Measurements from ENCODE around the gene MUC2. TPM values are rescaled to one million over a fixed set of nuclear protein-coding genes. Genes with fewer than 3 reads are reported as not detected.
A peak's percentile ranks its signal among the peaks of the same experiment; 100 is the strongest.

Gene MUC2
- total and polyA plus RNA-seq, 2 of the 13 experiments (the other 11 are each of a cell fraction or from before 2014, with no cell fraction given): not detected

DNA sequence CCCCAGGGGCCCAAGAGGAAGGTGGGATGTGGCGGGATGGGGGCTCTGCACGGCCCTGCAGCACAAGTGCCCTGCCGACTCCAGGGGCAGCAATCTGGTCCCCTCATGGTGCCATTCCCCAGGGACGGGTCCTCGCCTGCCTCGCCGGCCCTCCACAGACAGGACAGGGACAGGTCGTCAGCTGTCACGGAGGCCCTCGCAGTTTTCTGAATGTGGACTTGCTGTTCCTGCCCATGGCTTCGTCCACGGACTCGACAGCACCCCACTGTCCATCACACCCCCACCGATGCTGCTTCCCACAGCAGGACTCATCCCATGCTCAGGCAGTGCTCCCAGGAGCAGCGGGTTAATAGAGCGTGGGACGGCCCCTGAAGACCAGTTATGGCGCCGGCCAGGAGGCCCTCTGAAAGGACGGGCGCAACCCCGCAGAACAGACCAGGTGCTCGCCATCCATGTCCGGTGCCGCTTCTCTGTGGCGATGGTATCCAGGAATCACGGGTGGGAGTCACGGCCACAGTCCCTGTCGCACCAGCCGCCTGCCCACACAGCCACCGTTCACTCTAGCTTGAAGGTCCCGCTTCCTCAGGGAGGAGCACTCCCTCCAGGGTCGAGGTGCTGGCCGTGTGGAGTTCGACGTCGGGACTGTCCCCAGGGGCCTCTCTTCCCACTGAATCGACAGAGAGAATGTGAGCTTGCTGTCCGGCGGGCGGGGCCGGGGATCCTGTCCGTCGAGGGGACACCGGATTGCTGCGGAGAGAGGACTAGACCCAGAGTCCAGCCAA lies 18.5 kb upstream of the MUC2 start:
- Histone ChIP-seq H3K27ac (ENCODE audit: extremely low read length, insufficient read depth, low read length) (no peak overlapping the region), H3K4me2 (ENCODE audit: low read depth, low read length) (no peak overlapping the region), H3K36me3 (replicated peaks in 1 of 2; ENCODE audit: control insufficient read depth in 1 of 2, insufficient read depth in 2 of 2, low read length in 2 of 2) (no peaks in the 10 kb centered on the region), H3K4me3 (replicated peaks in 1 of 3; ENCODE audit: insufficient read depth in 1 of 3, low read depth in 2 of 3, low read length in 3 of 3) (no peak overlapping the region), H3K79me2 (ENCODE audit: insufficient read depth, low read length) (no peaks in the 10 kb centered on the region), H3K4me1 (ENCODE audit: insufficient read depth, low read length) (peaks cover 3% of the 10 kb centered on the region; the same call in 1 of the 2 replicates), H3K27me3 (ENCODE audit: control insufficient read depth in 1 of 2, insufficient read depth in 2 of 2, low read length in 2 of 2) (peaks cover 18 to 83% of the 10 kb centered on the region in 2 experiments; a peak in 4 of 5 replicates), H3K9ac (ENCODE audit: insufficient read depth, low read depth, low read length) (no peak overlapping the region), H4K20me1 (ENCODE audit: insufficient read depth, low read length) (no peaks in the 10 kb centered on the region), H3K9me3 (ENCODE audit: low read length) (no peaks in the 10 kb centered on the region), H2AFZ (ENCODE audit: low read length) (no peak overlapping the region)
- no peak for ATAC-seq
- BruUV-seq (replicated peaks): no TSS peak
- POLR2A ChIA-PET: no interaction called here
- peak; percentile 29; the same call in 1 of the 2 replicates for TF ChIP-seq ZNF263 (CRISPR knock-in tag; IDR thresholded peaks at IDR 0.05)
- no peak for TF ChIP-seq ZNF562 (CRISPR knock-in tag; IDR thresholded peaks at IDR 0.05; ENCODE audit: borderline replicate concordance)
- TF ChIP-seq ZSCAN21 (CRISPR knock-in tag; IDR thresholded peaks at IDR 0.05; ENCODE audit: borderline replicate concordance): no peak
- no peak for FAIRE-seq
- intact Hi-C loops (cut with micrococcal nuclease; ENCODE audit: unreplicated experiment): no loop called here
- DNase-seq (ENCODE audit: low spot score): no peak
- CTCF ChIA-PET (ENCODE audit: low intra/inter-chr PET ratio, low total read pairs): no interaction called here
- in situ Hi-C loops (cut with HindIII; ENCODE audit: extremely low pct_ligation_motif_present, low pct_unique_long_range_greater_than_20kb): loop anchor here (10.0 kb wide), 1 partner anchor 171 kb away; no protein-coding TSS in a partner anchor
- 54% methylated on average over 19 of the region's 46 CpGs for WGBS (ENCODE audit: low lambda C conversion rate)

DNA sequence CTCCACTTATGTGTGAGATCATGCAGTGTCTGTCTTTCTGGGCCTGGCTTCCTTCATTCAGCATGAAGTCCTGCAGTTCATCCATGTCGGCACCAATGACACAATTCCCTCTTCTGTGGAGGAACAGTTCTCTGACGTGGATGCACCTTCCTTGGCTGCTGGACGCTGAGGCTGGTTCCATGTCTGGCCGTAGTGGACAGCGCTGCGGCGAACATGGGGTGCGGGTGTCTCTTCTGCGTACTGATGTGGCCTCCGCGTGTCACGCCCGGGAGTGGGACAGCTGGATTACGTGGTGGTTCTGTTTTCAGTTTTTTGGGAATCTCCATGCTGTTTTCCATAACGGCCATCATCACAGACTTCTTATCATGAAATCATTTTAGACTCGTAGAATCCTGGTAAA lies 16.9 kb upstream of the MUC2 start:
- BruUV-seq (replicated peaks): no TSS peak
- in situ Hi-C loops (cut with HindIII; ENCODE audit: extremely low pct_ligation_motif_present, low pct_unique_long_range_greater_than_20kb): loop anchor here (10.0 kb wide), 1 partner anchor 173 kb away; no protein-coding TSS in a partner anchor
- FAIRE-seq: no peak
- no peak for DNase-seq (ENCODE audit: low spot score)
- Histone ChIP-seq H3K9ac (ENCODE audit: insufficient read depth, low read depth, low read length) (no peak overlapping the region), H3K27me3 (ENCODE audit: control insufficient read depth in 1 of 2, insufficient read depth in 2 of 2, low read length in 2 of 2) (peaks cover 16 to 75% of the 10 kb centered on the region in 2 experiments; a peak in 4 of 5 replicates), H3K36me3 (replicated peaks in 1 of 2; ENCODE audit: control insufficient read depth in 1 of 2, insufficient read depth in 2 of 2, low read length in 2 of 2) (no peaks in the 10 kb centered on the region), H3K9me3 (ENCODE audit: low read length) (0 out of 2 replicates have a peak, but pooled peaks cover 4% of the 10 kb centered on the region), H2AFZ (ENCODE audit: low read length) (no peak overlapping the region), H4K20me1 (ENCODE audit: insufficient read depth, low read length) (no peaks in the 10 kb centered on the region), H3K4me2 (ENCODE audit: low read depth, low read length) (no peak overlapping the region), H3K27ac (ENCODE audit: extremely low read length, insufficient read depth, low read length) (no peak overlapping the region), H3K79me2 (ENCODE audit: insufficient read depth, low read length) (no peaks in the 10 kb centered on the region), H3K4me1 (ENCODE audit: insufficient read depth, low read length) (peaks cover 5% of the 10 kb centered on the region; the same call in 1 of the 2 replicates), H3K4me3 (replicated peaks in 1 of 3; ENCODE audit: insufficient read depth in 1 of 3, low read depth in 2 of 3, low read length in 3 of 3) (no peak overlapping the region)
- intact Hi-C loops (cut with micrococcal nuclease; ENCODE audit: unreplicated experiment): no loop called here
- ChIA-PET CTCF (ENCODE audit: low intra/inter-chr PET ratio, low total read pairs) (no interaction called here), POLR2A (no interaction called here)
- WGBS (ENCODE audit: low lambda C conversion rate): 73% methylated on average over 14 of the region's 16 CpGs
- TF ChIP-seq POLR2AphosphoS5 (IDR thresholded peaks at IDR 0.05; ENCODE audit: low read depth, low read length): no peak
- no peak for TF ChIP-seq NFE2L1 (CRISPR knock-in tag; IDR thresholded peaks at IDR 0.05; ENCODE audit: borderline replicate concordance)
- no peak for TF ChIP-seq ATRX (CRISPR knock-in tag; IDR thresholded peaks at IDR 0.05; ENCODE audit: borderline replicate concordance)
- no peak for TF ChIP-seq ZNF382 (CRISPR knock-in tag; IDR thresholded peaks at IDR 0.05; ENCODE audit: borderline replicate concordance)
- no peak for TF ChIP-seq JARID2 (CRISPR knock-in tag; IDR thresholded peaks at IDR 0.05; ENCODE audit: insufficient replicate concordance)
- ATAC-seq: no peak

All from HepG2 (cell line).